ENCODE results near the gene ISCU.

The ISCU gene

GRCh38 chr12:108562348-108563135, at the start of gene ISCU:
Gene ISCU, plus strand, starts transcription at chr12:108562596. Its CDS starts 27 bp downstream, at chr12:108562623.
- peak; percentile 96 to 100 (median 98) for DNase-seq
- intact Hi-C loops (cut with DNase I), result loop anchor here (1.0 to 5.0 kb wide), 4 partner anchors 45 to 530 kb away; partner anchors contain the start of genes ALKBH2 and FICD

DNA sequence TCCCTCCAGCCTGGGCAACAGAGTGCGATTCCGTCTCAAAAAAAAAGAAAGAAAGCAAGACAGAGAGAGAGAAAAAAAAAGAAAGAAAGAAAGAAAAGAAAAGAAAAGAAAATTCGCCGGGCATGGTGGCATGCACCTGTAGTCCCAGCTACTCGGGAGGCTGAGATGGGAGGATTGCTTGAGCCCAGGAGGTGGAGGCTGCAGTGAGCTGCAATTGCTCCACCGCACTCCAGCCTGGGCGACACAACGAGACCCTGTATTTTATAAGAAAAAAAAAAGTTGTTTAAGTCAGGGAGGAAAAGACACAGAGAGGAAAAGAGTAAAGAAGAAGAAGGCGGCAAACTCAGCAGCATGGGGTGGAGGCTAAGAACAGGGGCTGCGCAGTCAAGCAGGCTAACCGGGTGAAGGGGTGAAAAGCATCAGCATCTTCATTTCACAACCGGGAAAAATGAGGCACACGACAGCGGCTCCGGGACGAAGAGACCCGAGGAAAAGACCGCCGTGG, 47.9 kb upstream of the ISCU start:
- intact Hi-C loops (cut with DNase I), result loop anchor here (5.0 to 10.0 kb wide), 3 partner anchors 530 to 830 kb away; partner anchors contain the start of gene PWP1
- DNase-seq, result no peak

GRCh38 chr12:108514973-108515814, 47.2 kb upstream of the ISCU start, which contains the start of gene FICD:
Gene FICD, plus strand, starts transcription at chr12:108515277. Its CDS starts 1,696 bp downstream, at chr12:108516973.
- intact Hi-C loops (cut with DNase I), result loop anchor here (5.0 to 10.0 kb wide), 4 partner anchors 47 to 830 kb away; partner anchors contain the start of genes ISCU, PWP1 and SART3
- peak; percentile 100 for DNase-seq

- peak in 1 of 10 donors; percentile 61 for DNase-seq
- intact Hi-C loops (cut with DNase I), result loop anchor here (5.0 to 10.0 kb wide), 3 partner anchors 46 to 831 kb away; partner anchors contain the start of genes ISCU, PWP1 and SART3
Observed at GRCh38 chr12:108515916-108516315, 46.5 kb upstream of the ISCU start.

DNA sequence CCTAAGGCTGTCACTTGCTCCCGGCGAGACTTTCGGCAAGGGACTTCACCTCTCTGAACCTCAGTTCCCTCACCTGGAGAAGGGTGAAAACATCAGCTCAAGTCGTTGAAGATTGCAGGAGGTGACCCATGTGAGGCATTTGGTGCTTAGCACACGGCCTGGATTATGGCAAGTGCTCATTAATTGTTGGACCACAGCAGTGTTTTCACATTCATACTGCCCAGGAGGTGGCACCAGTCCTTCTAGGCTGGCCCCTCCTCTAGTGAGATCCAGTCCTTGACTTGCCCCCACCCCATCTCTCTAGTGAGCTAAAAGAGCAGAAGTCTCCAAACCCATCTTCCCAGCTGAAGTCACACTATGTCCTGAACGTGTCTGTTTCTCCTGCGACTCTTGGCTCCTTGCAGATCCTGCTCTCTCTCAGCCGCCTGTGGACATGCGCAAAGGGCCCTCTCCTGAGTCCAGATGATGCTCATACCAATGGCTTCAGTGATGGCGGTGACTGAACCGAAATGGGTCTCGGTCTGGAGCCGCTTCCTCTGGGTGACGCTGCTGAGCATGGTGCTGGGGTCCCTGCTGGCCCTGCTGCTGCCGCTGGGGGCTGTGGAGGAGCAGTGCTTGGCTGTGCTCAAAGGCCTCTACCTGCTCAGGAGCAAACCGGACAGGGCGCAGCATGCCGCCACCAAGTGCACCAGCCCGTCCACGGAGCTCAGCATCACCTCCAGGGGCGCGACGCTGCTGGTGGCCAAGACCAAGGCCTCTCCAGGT, 45.7 kb upstream of the ISCU start:
- peak in 1 of 10 donors; percentile 61 for DNase-seq
- intact Hi-C loops (cut with DNase I), result loop anchor here (5.0 to 10.0 kb wide), 3 partner anchors 46 to 832 kb away; partner anchors contain the start of genes ISCU, PWP1 and SART3

- DNase-seq, result no peak
- intact Hi-C loops (cut with DNase I), result loop anchor here (5.0 to 10.0 kb wide), 3 partner anchors 45 to 833 kb away; partner anchors contain the start of genes ISCU, PWP1 and SART3
Observed at GRCh38 chr12:108517288-108518100, 44.9 kb upstream of the ISCU start.

- peak in 1 of 10 donors; percentile 60 for DNase-seq
- intact Hi-C loops (cut with DNase I), result loop anchor here (5.0 to 10.0 kb wide), 3 partner anchors 44 to 833 kb away; partner anchors contain the start of genes ISCU, PWP1 and SART3
Observed at GRCh38 chr12:108518101-108518715, 44.2 kb upstream of the ISCU start.

- peak in 1 of 10 donors; percentile 59 for DNase-seq
- intact Hi-C loops (cut with DNase I), result loop anchor here (5.0 to 10.0 kb wide), 3 partner anchors 43 to 834 kb away; partner anchors contain the start of genes ISCU, PWP1 and SART3
Observed at GRCh38 chr12:108518716-108519496, 43.5 kb upstream of the ISCU start.

DNA sequence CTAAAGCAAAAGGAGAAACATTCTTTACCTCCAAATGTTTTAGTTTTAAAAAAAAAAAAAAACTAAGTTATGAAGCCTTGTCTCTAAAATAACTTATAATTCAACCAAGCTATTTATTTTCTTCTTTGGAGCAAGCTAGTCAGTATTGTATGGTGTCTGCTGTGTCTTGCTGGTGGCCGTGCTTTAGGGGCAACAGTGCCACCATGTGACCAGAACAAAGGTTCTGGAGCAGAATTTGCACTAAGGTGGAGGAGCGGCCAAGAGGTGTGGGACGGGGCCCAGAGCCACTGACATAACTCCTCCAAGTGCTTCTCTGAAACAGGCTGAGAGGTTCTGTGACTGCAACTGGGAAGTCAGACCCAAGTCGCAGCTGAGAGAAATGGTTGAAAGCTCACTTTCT, 42.8 kb upstream of the ISCU start:
- intact Hi-C loops (cut with DNase I), result loop anchor here (5.0 to 10.0 kb wide), 3 partner anchors 43 to 835 kb away; partner anchors contain the start of genes ISCU, PWP1 and SART3
- DNase-seq, result peak in 1 of 10 donors; percentile 68

- intact Hi-C loops (cut with DNase I), result no loop called here
- DNase-seq, result peak in 2 of 10 donors; percentile 39 to 87
Observed at GRCh38 chr12:108523365-108523764, 39.0 kb upstream of the ISCU start.

GRCh38 chr12:108525681-108526080, 36.7 kb upstream of the ISCU start:
- intact Hi-C loops (cut with DNase I), result no loop called here
- no peak for DNase-seq

DNA sequence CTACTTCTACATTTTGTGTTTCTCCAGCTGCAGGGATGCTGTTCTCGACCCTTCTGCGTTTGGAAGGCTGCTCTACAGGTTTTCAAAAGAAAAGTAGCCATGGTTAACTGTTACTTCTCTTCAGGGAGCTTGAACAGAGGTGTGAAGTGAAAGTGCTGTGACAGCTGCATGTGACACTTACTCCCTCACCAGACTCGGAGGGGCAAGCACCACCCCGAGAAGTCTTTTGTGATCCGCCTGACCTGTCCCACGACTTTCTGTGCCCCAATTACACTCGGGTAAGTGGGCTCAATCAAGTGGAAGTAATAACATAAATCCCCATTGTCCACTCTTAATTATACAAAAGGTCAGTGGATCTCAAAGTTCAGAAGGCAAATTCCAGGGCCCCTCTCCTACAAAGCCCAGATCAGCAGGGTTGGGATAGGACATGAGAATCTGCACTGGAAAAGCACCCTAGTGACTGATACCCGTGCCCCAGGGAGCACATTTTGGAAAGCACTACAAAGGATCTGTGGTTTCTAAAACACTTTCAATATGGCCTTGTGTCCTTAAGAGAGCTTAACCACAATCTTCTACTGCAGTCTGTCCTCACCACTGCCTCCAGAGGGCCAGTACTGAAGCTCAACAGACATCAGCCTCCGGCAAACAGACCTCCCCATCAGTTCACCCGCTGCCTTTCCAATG, 35.8 kb upstream of the ISCU start:
- no peak for DNase-seq
- intact Hi-C loops (cut with DNase I), result no loop called here

- peak in 1 of 10 donors; percentile 64 for DNase-seq
- intact Hi-C loops (cut with DNase I), result no loop called here
Observed at GRCh38 chr12:108527166-108527496, 35.3 kb upstream of the ISCU start.

- intact Hi-C loops (cut with DNase I), result no loop called here
- DNase-seq, result peak in 1 of 10 donors; percentile 9
Observed at GRCh38 chr12:108530161-108530560, 32.2 kb upstream of the ISCU start.

- intact Hi-C loops (cut with DNase I), result no loop called here
- DNase-seq, result peak in 1 of 10 donors; percentile 59
Observed at GRCh38 chr12:108531929-108532848, 30.2 kb upstream of the ISCU start.

DNA sequence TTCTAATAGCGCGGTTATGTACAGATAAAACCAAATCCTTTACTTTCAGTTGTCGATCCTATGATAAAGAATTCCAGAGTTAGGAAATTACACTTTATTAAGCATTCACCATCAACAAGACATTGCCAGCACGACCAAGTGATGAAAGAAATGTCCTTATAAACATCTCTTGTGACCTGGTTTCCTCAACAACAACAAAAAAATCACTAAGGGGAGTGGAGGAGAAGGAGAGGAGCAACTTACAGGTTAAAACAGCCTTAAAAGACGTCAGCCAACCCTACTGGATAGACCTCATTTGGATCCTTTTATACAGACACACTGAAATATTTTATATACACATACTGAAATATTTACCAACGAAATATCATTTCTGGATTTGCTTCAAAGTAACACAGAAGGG, 24.2 kb upstream of the ISCU start:
- no peak for DNase-seq
- intact Hi-C loops (cut with DNase I), result no loop called here

Data from posterior cingulate gyrus (tissue), 11 donors.